IMR-90 (cell line): Measurements from ENCODE around the gene RIMBP2. TPM values are rescaled to one million over a fixed set of nuclear protein-coding genes. Genes with fewer than 3 reads are reported as not detected.

Experiments used
- ATAC-seq: fragments of 200-7000 bp; cut with Tn5 transposase; 2 replicates; pipeline ENCODE4 v1.9.1; 2020; ENCODE audit warnings: low read depth, mild to moderate bottlenecking, moderate library complexity
- BruUV-seq: library from RNA; stranded (reverse); fragments of 400-500 nt; replicated peaks from 2 replicates; lab custom pipeline; 2021; lab: Mats Ljungman, UMichigan
- CTCF ChIA-PET: fragments of 300-600 bp; formaldehyde crosslinking; extraction: SDS; loops from one replicate; lab custom pipeline; 2021; ENCODE audit warnings: antibody characterized with exemption; lab: Yijun Ruan, JAX
- POLR2A ChIA-PET: fragments of 300-600 bp; sonication (Branson Sonifier 250); formaldehyde crosslinking; loops from one replicate; lab custom pipeline; 2022; ENCODE audit warnings: antibody characterized with exemption; ENCODE audit not compliant: unreplicated experiment; lab: Charles Lee
- DNase-seq: peaks from one replicate; pipeline ENCODE4 v3.0.0; 2013
- H2AFZ ChIP-seq: replicated peaks from 2 replicates; pipeline ENCODE3; 2013; ENCODE audit warnings: low read length, mild to moderate bottlenecking; ENCODE audit not compliant: poor library complexity
- H2AK5ac ChIP-seq: 2 replicates; pipeline ENCODE4 v1.6.1; 2013; ENCODE audit warnings: low read depth, low read length, inconsistent platforms
- H2AK9ac ChIP-seq: replicated peaks from 2 replicates; pipeline ENCODE3; 2013; ENCODE audit warnings: mild to moderate bottlenecking, low read depth, low read length, moderate library complexity; ENCODE audit not compliant: poor library complexity
- H2BK120ac ChIP-seq: 2 replicates; pipeline ENCODE4 v1.6.1; 2013; ENCODE audit warnings: low read depth, low read length, inconsistent platforms
- H2BK15ac ChIP-seq: 3 replicates; pipeline ENCODE4 v1.6.1; 2013; ENCODE audit warnings: low read depth, low read length, inconsistent platforms
- H2BK20ac ChIP-seq: 2 replicates; pipeline ENCODE4 v1.6.1; 2013; ENCODE audit warnings: low read depth, mild to moderate bottlenecking, inconsistent platforms, low read length, moderate library complexity
- H2BK5ac ChIP-seq: 2 replicates; pipeline ENCODE4 v1.6.1; 2013; ENCODE audit warnings: mild to moderate bottlenecking, low read depth, low read length, inconsistent platforms; ENCODE audit not compliant: poor library complexity, severe bottlenecking
- H3K14ac ChIP-seq: replicated peaks from 2 replicates; pipeline ENCODE4 v1.6.1; 2013; ENCODE audit warnings: low read depth, low read length, inconsistent platforms
- H3K18ac ChIP-seq: 2 replicates; pipeline ENCODE4 v1.6.1; 2013; ENCODE audit warnings: low read depth, low read length, control low read depth
- H3K23ac ChIP-seq: 2 replicates; pipeline ENCODE4 v1.6.1; 2013; ENCODE audit warnings: low read depth, low read length, inconsistent platforms
- H3K27ac ChIP-seq: 2 replicates; pipeline ENCODE4 v1.5.1; 2013; ENCODE audit warnings: mild to moderate bottlenecking, control low read depth, low read length; ENCODE audit not compliant: insufficient read depth
- H3K27me3 ChIP-seq: 2 replicates; pipeline ENCODE4 v1.6.1; 2013; ENCODE audit warnings: low read length; ENCODE audit not compliant: control insufficient read depth, insufficient read depth
- H3K36me3 ChIP-seq: 2 replicates; pipeline ENCODE4 v1.6.1; 2013; ENCODE audit warnings: low read length, mixed read lengths; ENCODE audit not compliant: control insufficient read depth, insufficient read depth
- H3K4ac ChIP-seq: 2 replicates; pipeline ENCODE4 v1.6.1; 2013; ENCODE audit warnings: low read depth, low read length, inconsistent platforms
- H3K4me1 ChIP-seq: 2 replicates; pipeline ENCODE4 v1.6.1; 2013; ENCODE audit warnings: low read length, mixed read lengths; ENCODE audit not compliant: control insufficient read depth, insufficient read depth
- H3K4me2 ChIP-seq: 2 replicates; pipeline ENCODE4 v1.6.1; 2013; ENCODE audit warnings: low read depth, mild to moderate bottlenecking, control low read depth, low read length, moderate library complexity
- H3K4me3 ChIP-seq: 2 replicates; pipeline ENCODE4 v1.5.1; 2013; ENCODE audit warnings: low read depth, mild to moderate bottlenecking, control low read depth, low read length, moderate library complexity; ENCODE audit not compliant: insufficient read depth
- H3K56ac ChIP-seq: 2 replicates; pipeline ENCODE4 v1.6.1; 2013; ENCODE audit warnings: low read length, inconsistent platforms; ENCODE audit not compliant: insufficient read depth; ENCODE audit errors: extremely low read depth
- H3K79me1 ChIP-seq, 2 experiments: 2 replicates each; pipeline ENCODE4 v1.6.1; 2013; ENCODE audit warnings: low read length in 2 of 2, inconsistent platforms in 1 of 2, low read depth in 1 of 2
- H3K9ac ChIP-seq: 2 replicates; pipeline ENCODE4 v1.6.1; 2013; ENCODE audit warnings: low read depth, low read length, control low read depth
- H3K9me1 ChIP-seq: 2 replicates; pipeline ENCODE4 v1.6.1; 2013; ENCODE audit warnings: low read length, inconsistent platforms; ENCODE audit not compliant: insufficient read depth
- H3K9me3 ChIP-seq: 2 replicates; pipeline ENCODE4 v1.6.1; 2013; ENCODE audit warnings: low read length; ENCODE audit not compliant: control insufficient read depth, insufficient read depth
- H4K20me1 ChIP-seq: 2 replicates; pipeline ENCODE4 v1.6.1; 2013; ENCODE audit warnings: low read length, inconsistent platforms; ENCODE audit not compliant: insufficient read depth
- H4K5ac ChIP-seq: 2 replicates; pipeline ENCODE4 v1.6.1; 2013; ENCODE audit warnings: mild to moderate bottlenecking, low read depth, low read length, control low read depth
- H4K8ac ChIP-seq, 2 experiments: 2 replicates each; pipeline ENCODE4 v1.6.1; 2013; ENCODE audit warnings: low read depth in 2 of 2, low read length in 2 of 2, control low read depth in 1 of 2, inconsistent platforms in 1 of 2
- H4K91ac ChIP-seq: 2 replicates; pipeline ENCODE4 v1.6.1; 2013; ENCODE audit warnings: low read depth, low read length, inconsistent platforms; ENCODE audit not compliant: insufficient read depth
- BHLHE40 ChIP-seq: fragments of 150-350 bp; IDR thresholded peaks from 2 replicates; pipeline ENCODE4 v1.6.1; 2016; ENCODE audit warnings: mild to moderate bottlenecking, low read depth, low read length
- CHD1 ChIP-seq: IDR thresholded peaks from 2 replicates; pipeline ENCODE4 v1.6.1; 2012; ENCODE audit warnings: low read depth, low read length, improper control_type of control experiment
- FOS ChIP-seq: fragments of 150-350 bp; IDR thresholded peaks from 2 replicates; pipeline ENCODE4 v1.6.1; 2016; ENCODE audit warnings: low read depth, low read length
- MAFK ChIP-seq: IDR thresholded peaks from 2 replicates; pipeline ENCODE4 v1.6.1; 2012; ENCODE audit warnings: low read depth, low read length, improper control_type of control experiment
- MAZ ChIP-seq: IDR thresholded peaks from 2 replicates; pipeline ENCODE4 v1.6.1; 2012; ENCODE audit warnings: low read depth, mild to moderate bottlenecking, low read length, improper control_type of control experiment, moderate library complexity, borderline replicate concordance
- MXI1 ChIP-seq: IDR thresholded peaks from 2 replicates; pipeline ENCODE4 v1.6.1; 2012; ENCODE audit warnings: low read depth, mild to moderate bottlenecking, low read length, moderate library complexity, borderline replicate concordance
- NFE2L2 ChIP-seq: fragments of 150-350 bp; IDR thresholded peaks from 2 replicates; pipeline ENCODE4 v1.6.1; 2016; ENCODE audit warnings: low read depth, mild to moderate bottlenecking, low read length
- POLR2A ChIP-seq: IDR thresholded peaks from 2 replicates; pipeline ENCODE4 v1.6.1; 2012; ENCODE audit warnings: mild to moderate bottlenecking, low read depth, low read length
- RAD21 ChIP-seq: IDR thresholded peaks from 2 replicates; pipeline ENCODE4 v1.6.1; 2012; ENCODE audit warnings: low read length, improper control_type of control experiment
- RCOR1 ChIP-seq: IDR thresholded peaks from 2 replicates; pipeline ENCODE4 v1.6.1; 2012; ENCODE audit warnings: mild to moderate bottlenecking, low read length, improper control_type of control experiment; ENCODE audit not compliant: insufficient replicate concordance
- RFX5 ChIP-seq: IDR thresholded peaks from 2 replicates; pipeline ENCODE4 v1.8.0; 2012; ENCODE audit warnings: low read depth, mild to moderate bottlenecking, low read length, moderate library complexity
- SMC3 ChIP-seq: fragments of 150-350 bp; IDR thresholded peaks from 2 replicates; pipeline ENCODE4 v1.6.1; 2016; ENCODE audit warnings: low read depth, mild to moderate bottlenecking, antibody characterized with exemption, low read length, moderate library complexity
- WGBS, 2 experiments: methylation state at CpG; one replicate each; pipeline versions ENCODE4 v1.1.5 to v1.1.7; 2013; ENCODE audit warnings: missing lambda C conversion rate in 2 of 2; ENCODE audit not compliant: insufficient read length in 1 of 2; ENCODE audit errors: extremely low coverage in 2 of 2; 5-methylcytosine and 5-hydroxymethylcytosine counted together
- dilution Hi-C: fragments of 300-500 bp; cut with HindIII; formaldehyde crosslinking; loops from one replicate; pipeline ENCODE4 v1.14.3; 2018; ENCODE audit warnings: low sequenced_read_pairs; ENCODE audit not compliant: unreplicated experiment
- in situ Hi-C: fragments of 300-500 bp; cut with MboI; formaldehyde crosslinking; loops from 3 replicates; pipeline ENCODE4 v1.14.3; 2019; ENCODE audit warnings: low sequenced_read_pairs, inconsistent platforms, mixed read lengths
- intact Hi-C: fragments of 100-400 bp; cut with micrococcal nuclease; formaldehyde crosslinking; loops from 2 replicates; pipeline ENCODE4 v1.10.0; 2022
- polyA plus RNA-seq, 3 experiments: library from polyadenylated mRNA; depleted of rRNA; stranded (reverse); fragments of >200 nt; gene quantifications; 2 replicates each; pipeline ENCODE4 v1.2.3, GENCODE V29; 2012; ENCODE audit warnings: low replicate concordance in 1 of 3
- total RNA-seq: library from RNA; depleted of rRNA; stranded (reverse); fragments of >200 nt; gene quantifications from 2 replicates; pipeline ENCODE4 v1.2.3, GENCODE V29; 2012
- TF ChIP-seq, protein P1 (sequence below): fragments of 150-350 bp; IDR thresholded peaks from 2 replicates; pipeline ENCODE4 v1.6.1; 2017; ENCODE audit warnings: mild to moderate bottlenecking, antibody characterized with exemption, low read length, low read depth
- TF ChIP-seq, protein P2 (sequence below): conservative IDR thresholded peaks from 2 replicates; pipeline ENCODE4 v1.5.1; 2012; ENCODE audit warnings: mild to moderate bottlenecking, low read depth, low read length, improper control_type of control experiment

The RIMBP2 gene
- total and polyA plus RNA-seq, 2 of the 4 experiments (the other 2 are of a cell fraction): not detected

DNA sequence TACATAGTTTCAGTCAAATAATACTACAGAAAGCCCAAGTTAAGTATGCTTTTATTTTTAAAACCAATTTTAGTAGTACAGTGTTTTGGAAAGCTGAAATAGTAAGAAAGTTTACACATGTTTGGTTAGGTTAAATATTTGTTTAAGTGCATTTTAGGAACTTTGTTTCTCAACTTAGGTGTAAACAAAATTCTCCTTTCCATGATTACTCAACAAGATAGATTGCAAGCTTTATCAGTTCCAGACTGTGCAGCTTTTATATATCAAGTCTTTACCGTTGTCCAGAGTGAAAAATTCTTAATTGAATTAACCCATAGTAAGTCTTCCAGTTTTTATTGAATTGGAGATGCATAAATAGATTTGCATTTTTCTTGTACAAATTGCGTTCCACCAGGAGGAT is 333.3 kb downstream of the RIMBP2 start:
- WGBS, 2 experiments: no CpG with 5 or more reads among the region's 2 CpGs
- H4K5ac ChIP-seq: no peak overlapping the region
- no peak for ATAC-seq
- no peak overlapping the region for H2BK15ac ChIP-seq
- no peaks in the 10 kb centered on the region for H3K36me3 ChIP-seq
- H3K56ac ChIP-seq: no peak overlapping the region
- no peak overlapping the region for H3K4me2 ChIP-seq
- peaks cover 10% of the 10 kb centered on the region for H3K9me3 ChIP-seq
- no peak for TF ChIP-seq MXI1
- TF ChIP-seq POLR2A: no peak
- TF ChIP-seq RCOR1: no peak
- no peak for TF ChIP-seq FOS
- no peak for TF ChIP-seq MAFK
- TF ChIP-seq, protein P1, sequence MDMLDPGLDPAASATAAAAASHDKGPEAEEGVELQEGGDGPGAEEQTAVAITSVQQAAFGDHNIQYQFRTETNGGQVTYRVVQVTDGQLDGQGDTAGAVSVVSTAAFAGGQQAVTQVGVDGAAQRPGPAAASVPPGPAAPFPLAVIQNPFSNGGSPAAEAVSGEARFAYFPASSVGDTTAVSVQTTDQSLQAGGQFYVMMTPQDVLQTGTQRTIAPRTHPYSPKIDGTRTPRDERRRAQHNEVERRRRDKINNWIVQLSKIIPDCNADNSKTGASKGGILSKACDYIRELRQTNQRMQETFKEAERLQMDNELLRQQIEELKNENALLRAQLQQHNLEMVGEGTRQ: no peak
- no peak for TF ChIP-seq MAZ
- no peak for TF ChIP-seq CHD1
- TF ChIP-seq RAD21: no peak
- TF ChIP-seq NFE2L2: no peak
- no peak for TF ChIP-seq RFX5
- TF ChIP-seq, protein P2, sequence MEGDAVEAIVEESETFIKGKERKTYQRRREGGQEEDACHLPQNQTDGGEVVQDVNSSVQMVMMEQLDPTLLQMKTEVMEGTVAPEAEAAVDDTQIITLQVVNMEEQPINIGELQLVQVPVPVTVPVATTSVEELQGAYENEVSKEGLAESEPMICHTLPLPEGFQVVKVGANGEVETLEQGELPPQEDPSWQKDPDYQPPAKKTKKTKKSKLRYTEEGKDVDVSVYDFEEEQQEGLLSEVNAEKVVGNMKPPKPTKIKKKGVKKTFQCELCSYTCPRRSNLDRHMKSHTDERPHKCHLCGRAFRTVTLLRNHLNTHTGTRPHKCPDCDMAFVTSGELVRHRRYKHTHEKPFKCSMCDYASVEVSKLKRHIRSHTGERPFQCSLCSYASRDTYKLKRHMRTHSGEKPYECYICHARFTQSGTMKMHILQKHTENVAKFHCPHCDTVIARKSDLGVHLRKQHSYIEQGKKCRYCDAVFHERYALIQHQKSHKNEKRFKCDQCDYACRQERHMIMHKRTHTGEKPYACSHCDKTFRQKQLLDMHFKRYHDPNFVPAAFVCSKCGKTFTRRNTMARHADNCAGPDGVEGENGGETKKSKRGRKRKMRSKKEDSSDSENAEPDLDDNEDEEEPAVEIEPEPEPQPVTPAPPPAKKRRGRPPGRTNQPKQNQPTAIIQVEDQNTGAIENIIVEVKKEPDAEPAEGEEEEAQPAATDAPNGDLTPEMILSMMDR: no peak
- no peak for TF ChIP-seq BHLHE40
- TF ChIP-seq SMC3: no peak
- H3K18ac ChIP-seq: no peak overlapping the region
- H2AFZ ChIP-seq: no peak overlapping the region
- intact Hi-C loops: no loop called here
- no peak overlapping the region for H2AK9ac ChIP-seq
- no peak overlapping the region for H2BK20ac ChIP-seq
- no peaks in the 10 kb centered on the region for H4K20me1 ChIP-seq
- H3K79me1 ChIP-seq: no peaks in the 10 kb centered on the region
- no peak overlapping the region for H2BK5ac ChIP-seq
- no TSS peak for BruUV-seq
- ChIA-PET CTCF (no interaction called here), POLR2A (no interaction called here)
- H2BK120ac ChIP-seq: no peak overlapping the region
- H3K4ac ChIP-seq: no peak overlapping the region
- in situ Hi-C loops: no loop called here
- H3K9me1 ChIP-seq: no peaks in the 10 kb centered on the region
- H3K14ac ChIP-seq: no peak overlapping the region
- no peak overlapping the region for H2AK5ac ChIP-seq
- no peak overlapping the region for H3K23ac ChIP-seq
- DNase-seq: no peak
- no peak overlapping the region for H3K9ac ChIP-seq
- no peak overlapping the region for H4K91ac ChIP-seq
- H3K27ac ChIP-seq: no peak overlapping the region
- no peaks in the 10 kb centered on the region for H3K4me1 ChIP-seq
- no peak overlapping the region for H3K4me3 ChIP-seq
- H3K27me3 ChIP-seq: no peaks in the 10 kb centered on the region
- dilution Hi-C loops: no loop called here
- no peak overlapping the region for H4K8ac ChIP-seq
